ENCODE data around the gene SCAMP2.

The SCAMP2 gene

DNA sequence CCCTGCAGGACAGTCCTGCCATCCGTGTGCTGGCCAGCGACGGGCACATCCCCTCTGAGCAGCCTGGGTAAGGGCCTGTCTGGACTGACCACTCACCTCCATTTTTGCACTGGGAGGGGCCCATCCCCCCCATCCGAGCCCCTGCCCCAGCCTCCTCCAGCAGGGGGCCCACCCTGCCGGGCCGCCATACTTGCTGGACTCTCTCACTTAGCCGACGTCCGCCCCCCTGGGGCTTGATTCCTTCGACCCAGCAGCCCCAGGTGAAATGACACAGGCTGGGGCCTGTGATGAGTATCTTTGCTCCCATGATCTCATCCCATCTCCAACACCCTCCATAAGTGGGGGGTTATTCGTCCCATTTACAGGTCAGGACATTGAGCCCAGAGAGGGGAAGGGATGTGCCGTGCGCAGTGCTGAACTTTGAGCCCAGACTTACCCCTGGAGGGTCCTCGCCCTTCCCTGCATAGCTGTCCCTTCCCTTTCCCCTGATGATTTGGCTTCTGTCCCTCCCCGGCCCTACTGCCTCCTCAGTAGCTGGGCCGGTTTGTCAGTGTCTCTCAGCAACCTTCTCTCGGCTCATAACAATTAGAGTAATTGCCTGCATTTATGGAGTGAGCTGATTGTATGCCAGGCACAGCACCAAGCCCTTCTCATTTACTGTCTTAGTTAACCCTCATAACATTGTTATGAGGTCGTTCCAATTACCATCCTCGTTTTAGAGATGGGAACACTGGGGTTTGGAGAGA lies 56.4 kb downstream of the SCAMP2 start:
- H3K36me3 ChIP-seq (ENCODE audit: control insufficient read depth, insufficient read depth, low read length), result no peaks in the 10 kb centered on the region
- no peak overlapping the region for H3K9ac ChIP-seq (ENCODE audit: low read length)
- H3K27me3 ChIP-seq (ENCODE audit: control insufficient read depth, insufficient read depth, low read length), result no peaks in the 10 kb centered on the region
- peaks cover 11% of the 10 kb centered on the region for H3K4me1 ChIP-seq (ENCODE audit: control insufficient read depth, insufficient read depth, low read length)
- H3K4me3 ChIP-seq (ENCODE audit: low read length), result no peak overlapping the region
- H3K27ac ChIP-seq (ENCODE audit: low read depth, low read length), result no peak overlapping the region

GRCh38 chr15:74815961-74816360 lies 57.2 kb downstream of the SCAMP2 start:
- Histone ChIP-seq H3K27me3 (ENCODE audit: control insufficient read depth, insufficient read depth, low read length) (no peaks in the 10 kb centered on the region), H3K27ac (ENCODE audit: low read depth, low read length) (peak overlapping the region; percentile 43), H3K36me3 (ENCODE audit: control insufficient read depth, insufficient read depth, low read length) (no peaks in the 10 kb centered on the region), H3K4me3 (ENCODE audit: low read length) (no peak overlapping the region), H3K9ac (ENCODE audit: low read length) (no peak overlapping the region), H3K4me1 (ENCODE audit: control insufficient read depth, insufficient read depth, low read length) (peaks cover 11% of the 10 kb centered on the region)

DNA sequence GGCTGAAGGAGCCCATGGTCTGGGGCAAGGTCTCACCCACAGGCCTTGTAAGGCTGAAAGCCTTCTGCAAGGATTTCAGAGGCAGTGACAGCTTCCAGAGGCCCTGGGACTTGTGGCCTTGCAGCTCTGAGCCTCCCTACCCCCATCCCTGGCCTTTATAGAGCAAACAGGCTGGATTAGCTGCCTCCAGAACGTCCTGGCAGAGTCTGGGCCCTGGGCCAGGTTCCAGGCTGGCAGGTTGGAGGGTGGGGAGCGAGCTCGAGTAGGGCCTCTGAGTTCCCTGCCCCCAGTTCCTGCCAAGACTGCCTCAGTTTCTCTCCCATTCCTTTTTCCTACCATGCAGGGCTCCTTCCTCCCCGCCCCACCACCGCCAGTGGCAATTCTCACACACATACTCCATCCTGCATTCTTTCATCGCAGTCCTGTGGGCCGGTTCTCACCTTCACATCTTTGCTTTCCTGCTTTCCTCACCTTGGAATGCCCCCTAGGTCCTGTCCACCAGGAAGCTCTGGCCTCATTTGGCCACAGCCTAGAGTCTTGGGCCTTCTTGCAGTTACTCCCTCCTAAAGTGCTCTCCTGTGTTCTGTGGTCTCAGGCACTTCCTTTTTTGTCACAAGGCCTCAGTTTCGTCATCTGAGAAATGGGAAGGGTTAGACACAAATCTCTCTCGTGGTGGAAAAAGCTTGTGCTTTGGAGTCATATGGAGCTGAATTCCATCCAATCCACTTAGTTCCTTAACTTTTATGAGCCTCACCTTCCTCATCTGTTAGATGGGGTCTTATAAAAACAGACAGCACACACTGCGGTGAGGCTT lies 57.8 kb downstream of the SCAMP2 start:
- Histone ChIP-seq H3K4me3 (ENCODE audit: low read length) (no peak overlapping the region), H3K9ac (ENCODE audit: low read length) (peak overlapping the region; percentile 17), H3K36me3 (ENCODE audit: control insufficient read depth, insufficient read depth, low read length) (no peaks in the 10 kb centered on the region), H3K27ac (ENCODE audit: low read depth, low read length) (peak overlapping the region; percentile 69), H3K4me1 (ENCODE audit: control insufficient read depth, insufficient read depth, low read length) (peaks cover 11% of the 10 kb centered on the region), H3K27me3 (ENCODE audit: control insufficient read depth, insufficient read depth, low read length) (no peaks in the 10 kb centered on the region)

DNA sequence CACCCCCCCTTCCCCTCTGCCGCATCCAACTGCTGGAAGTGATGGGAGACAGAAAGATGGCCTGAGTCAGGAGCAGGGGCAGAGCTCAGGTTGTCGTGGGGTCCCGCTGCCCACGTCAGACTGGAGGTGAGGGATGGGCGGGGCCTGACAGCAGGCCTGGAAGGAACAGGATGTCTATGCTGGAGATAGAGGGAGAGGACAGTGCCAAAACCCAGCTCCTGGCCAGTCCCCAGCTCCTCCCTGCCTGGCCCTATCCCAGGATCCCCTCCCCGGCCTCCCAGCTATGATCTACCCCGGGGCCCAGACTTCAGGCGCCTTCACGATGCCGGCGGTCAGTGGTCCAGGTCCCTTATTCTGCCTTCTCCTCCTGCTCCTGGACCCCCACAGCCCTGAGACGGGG lies 60.6 kb downstream of the SCAMP2 start, which contains the start of gene LMAN1L:
Gene LMAN1L (plus strand): TSS at position 303 of the 400 bp plus-strand sequence. CDS start 20 bp downstream, at position 323.
- no peaks in the 10 kb centered on the region for H3K27me3 ChIP-seq (ENCODE audit: control insufficient read depth, insufficient read depth, low read length)
- H3K4me1 ChIP-seq (ENCODE audit: control insufficient read depth, insufficient read depth, low read length), result peaks cover 11% of the 10 kb centered on the region
- H3K27ac ChIP-seq (ENCODE audit: low read depth, low read length), result no peak within 1 kb of the TSS
- no peak within 1 kb of the TSS for H3K4me3 ChIP-seq (ENCODE audit: low read length)
- H3K36me3 ChIP-seq (ENCODE audit: control insufficient read depth, insufficient read depth, low read length), result no peaks in the 10 kb centered on the region
- no peak within 1 kb of the TSS for H3K9ac ChIP-seq (ENCODE audit: low read length)

GRCh38 chr15:74809956-74810355 lies 63.2 kb downstream of the SCAMP2 start:
- H3K4me3 ChIP-seq (ENCODE audit: low read length), result no peak overlapping the region
- no peak overlapping the region for H3K9ac ChIP-seq (ENCODE audit: low read length)

GRCh38 chr15:74809242-74809641 lies 63.9 kb downstream of the SCAMP2 start:
- no peaks in the 10 kb centered on the region for H3K36me3 ChIP-seq (ENCODE audit: control insufficient read depth, insufficient read depth, low read length)
- H3K27me3 ChIP-seq (ENCODE audit: control insufficient read depth, insufficient read depth, low read length), result no peaks in the 10 kb centered on the region
- no peak overlapping the region for H3K27ac ChIP-seq (ENCODE audit: low read depth, low read length)
- no peaks in the 10 kb centered on the region for H3K4me1 ChIP-seq (ENCODE audit: control insufficient read depth, insufficient read depth, low read length)
- no peak overlapping the region for H3K4me3 ChIP-seq (ENCODE audit: low read length)
- no peak overlapping the region for H3K9ac ChIP-seq (ENCODE audit: low read length)

More at GRCh38 chr15:74809956-74810355, 63.2 kb downstream of the SCAMP2 start:
- no peaks in the 10 kb centered on the region for H3K36me3 ChIP-seq (ENCODE audit: control insufficient read depth, insufficient read depth, low read length)
- peaks cover 4% of the 10 kb centered on the region for H3K4me1 ChIP-seq (ENCODE audit: control insufficient read depth, insufficient read depth, low read length)
- no peaks in the 10 kb centered on the region for H3K27me3 ChIP-seq (ENCODE audit: control insufficient read depth, insufficient read depth, low read length)
- no peak overlapping the region for H3K27ac ChIP-seq (ENCODE audit: low read depth, low read length)

GRCh38 chr15:74808840-74809229 lies 64.3 kb downstream of the SCAMP2 start:
- Histone ChIP-seq H3K27me3 (ENCODE audit: control insufficient read depth, insufficient read depth, low read length) (no peaks in the 10 kb centered on the region), H3K4me1 (ENCODE audit: control insufficient read depth, insufficient read depth, low read length) (no peaks in the 10 kb centered on the region), H3K36me3 (ENCODE audit: control insufficient read depth, insufficient read depth, low read length) (no peaks in the 10 kb centered on the region), H3K27ac (ENCODE audit: low read depth, low read length) (no peak overlapping the region), H3K4me3 (ENCODE audit: low read length) (no peak overlapping the region), H3K9ac (ENCODE audit: low read length) (no peak overlapping the region)

DNA sequence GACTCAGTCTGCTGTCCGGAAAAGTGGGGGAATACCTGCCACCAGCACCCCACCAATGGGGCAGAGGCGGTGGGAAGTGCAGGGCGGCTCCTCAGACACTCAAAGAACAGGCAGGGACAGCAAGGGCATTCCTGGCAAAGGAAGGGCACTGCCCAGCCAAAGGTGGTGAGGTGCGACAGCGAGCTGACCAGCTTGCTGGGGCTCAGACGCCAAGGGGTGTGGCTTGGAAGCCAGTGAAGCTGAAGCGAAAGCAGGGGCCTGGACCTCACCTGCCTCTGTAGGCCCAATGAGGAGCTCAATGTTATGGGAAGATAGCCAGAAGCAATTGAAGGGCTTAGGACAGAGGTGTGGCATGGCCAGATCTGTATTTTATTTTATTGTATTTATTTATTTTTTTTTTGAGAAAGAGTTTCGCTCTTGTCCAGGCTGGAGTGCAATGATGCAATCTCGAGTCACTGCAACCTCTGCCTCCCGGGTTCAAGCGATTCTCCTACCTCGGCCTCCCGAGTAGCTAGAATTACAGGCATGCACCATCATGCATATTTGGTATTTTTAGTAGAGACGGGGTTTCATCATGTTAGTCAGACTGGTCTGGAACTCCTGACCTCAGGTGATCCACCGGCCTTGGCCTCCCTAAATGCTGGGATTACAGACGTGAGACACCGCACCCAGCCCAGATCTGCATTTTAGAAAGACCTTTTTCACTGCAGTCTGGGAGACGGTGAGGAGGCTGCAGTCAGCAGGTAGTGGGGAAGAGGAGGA lies 64.9 kb downstream of the SCAMP2 start:
- Histone ChIP-seq H3K36me3 (ENCODE audit: control insufficient read depth, insufficient read depth, low read length) (peaks cover 4% of the 10 kb centered on the region), H3K27me3 (ENCODE audit: control insufficient read depth, insufficient read depth, low read length) (no peaks in the 10 kb centered on the region), H3K27ac (ENCODE audit: low read depth, low read length) (no peak overlapping the region), H3K4me3 (ENCODE audit: low read length) (no peak overlapping the region), H3K9ac (ENCODE audit: low read length) (no peak overlapping the region), H3K4me1 (ENCODE audit: control insufficient read depth, insufficient read depth, low read length) (no peaks in the 10 kb centered on the region)

DNA sequence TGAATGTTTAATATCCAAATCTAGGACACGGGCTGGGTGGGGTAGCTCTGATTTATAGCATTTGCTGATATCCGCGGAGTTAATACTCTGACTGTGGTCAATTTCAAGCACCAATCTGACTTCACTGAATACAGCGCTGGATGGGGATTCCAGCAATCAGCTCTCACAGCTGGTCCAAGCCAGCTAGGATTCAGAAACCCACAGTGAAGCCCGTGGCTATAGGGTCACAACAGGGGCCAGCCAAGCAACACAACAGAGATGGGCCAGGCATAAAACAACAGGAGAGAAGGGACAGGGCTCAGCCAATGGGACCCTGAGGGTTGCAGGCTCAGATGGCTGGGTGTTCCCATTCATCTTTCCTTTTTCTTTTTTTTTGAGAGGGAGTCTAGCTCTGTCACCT lies 65.9 kb downstream of the SCAMP2 start:
- H3K9ac ChIP-seq (ENCODE audit: low read length), result no peak overlapping the region
- H3K36me3 ChIP-seq (ENCODE audit: control insufficient read depth, insufficient read depth, low read length), result peaks cover 5% of the 10 kb centered on the region
- H3K4me3 ChIP-seq (ENCODE audit: low read length), result no peak overlapping the region
- H3K27ac ChIP-seq (ENCODE audit: low read depth, low read length), result no peak overlapping the region
- no peaks in the 10 kb centered on the region for H3K27me3 ChIP-seq (ENCODE audit: control insufficient read depth, insufficient read depth, low read length)
- no peaks in the 10 kb centered on the region for H3K4me1 ChIP-seq (ENCODE audit: control insufficient read depth, insufficient read depth, low read length)

- H3K9ac ChIP-seq (ENCODE audit: low read length), result no peak overlapping the region
- H3K36me3 ChIP-seq (ENCODE audit: control insufficient read depth, insufficient read depth, low read length), result peaks cover 19% of the 10 kb centered on the region
- no peaks in the 10 kb centered on the region for H3K27me3 ChIP-seq (ENCODE audit: control insufficient read depth, insufficient read depth, low read length)
- H3K4me3 ChIP-seq (ENCODE audit: low read length), result no peak overlapping the region
- no peaks in the 10 kb centered on the region for H3K4me1 ChIP-seq (ENCODE audit: control insufficient read depth, insufficient read depth, low read length)
- H3K27ac ChIP-seq (ENCODE audit: low read depth, low read length), result no peak overlapping the region
These were observed 68.2 kb downstream of the SCAMP2 start for GRCh38 chr15:74804935-74805334.

GRCh38 chr15:74802862-74803447 lies 70.2 kb downstream of the SCAMP2 start:
- H3K27me3 ChIP-seq (ENCODE audit: control insufficient read depth, insufficient read depth, low read length), result no peaks in the 10 kb centered on the region
- no peak overlapping the region for H3K27ac ChIP-seq (ENCODE audit: low read depth, low read length)
- H3K4me3 ChIP-seq (ENCODE audit: low read length), result no peak overlapping the region
- H3K36me3 ChIP-seq (ENCODE audit: control insufficient read depth, insufficient read depth, low read length), result peaks cover 26% of the 10 kb centered on the region
- H3K4me1 ChIP-seq (ENCODE audit: control insufficient read depth, insufficient read depth, low read length), result no peaks in the 10 kb centered on the region
- no peak overlapping the region for H3K9ac ChIP-seq (ENCODE audit: low read length)

DNA sequence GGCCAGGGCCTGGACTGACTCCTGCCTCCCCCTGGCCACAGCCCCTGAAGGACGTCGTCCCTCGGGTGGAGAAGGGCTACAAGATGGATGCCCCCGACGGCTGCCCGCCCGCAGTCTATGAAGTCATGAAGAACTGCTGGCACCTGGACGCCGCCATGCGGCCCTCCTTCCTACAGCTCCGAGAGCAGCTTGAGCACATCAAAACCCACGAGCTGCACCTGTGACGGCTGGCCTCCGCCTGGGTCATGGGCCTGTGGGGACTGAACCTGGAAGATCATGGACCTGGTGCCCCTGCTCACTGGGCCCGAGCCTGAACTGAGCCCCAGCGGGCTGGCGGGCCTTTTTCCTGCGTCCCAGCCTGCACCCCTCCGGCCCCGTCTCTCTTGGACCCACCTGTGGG lies 70.9 kb downstream of the SCAMP2 start:
- Histone ChIP-seq H3K27ac (ENCODE audit: low read depth, low read length) (no peak overlapping the region), H3K36me3 (ENCODE audit: control insufficient read depth, insufficient read depth, low read length) (peaks cover 26% of the 10 kb centered on the region), H3K9ac (ENCODE audit: low read length) (no peak overlapping the region), H3K4me3 (ENCODE audit: low read length) (no peak overlapping the region), H3K4me1 (ENCODE audit: control insufficient read depth, insufficient read depth, low read length) (no peaks in the 10 kb centered on the region), H3K27me3 (ENCODE audit: control insufficient read depth, insufficient read depth, low read length) (no peaks in the 10 kb centered on the region)
